ENCODE results near the gene ACTN1. TPM values are rescaled to one million over a fixed set of nuclear protein-coding genes. Genes with fewer than 3 reads are reported as not detected.
"Not testable (repeated sequence)": the region's sequence is repeated elsewhere in the genome, so short reads cannot be mapped to it uniquely, and the experiment has no call there.

ACTN1 gene
- polyA plus RNA-seq, 1 experiment, result 1,184 TPM

DNA sequence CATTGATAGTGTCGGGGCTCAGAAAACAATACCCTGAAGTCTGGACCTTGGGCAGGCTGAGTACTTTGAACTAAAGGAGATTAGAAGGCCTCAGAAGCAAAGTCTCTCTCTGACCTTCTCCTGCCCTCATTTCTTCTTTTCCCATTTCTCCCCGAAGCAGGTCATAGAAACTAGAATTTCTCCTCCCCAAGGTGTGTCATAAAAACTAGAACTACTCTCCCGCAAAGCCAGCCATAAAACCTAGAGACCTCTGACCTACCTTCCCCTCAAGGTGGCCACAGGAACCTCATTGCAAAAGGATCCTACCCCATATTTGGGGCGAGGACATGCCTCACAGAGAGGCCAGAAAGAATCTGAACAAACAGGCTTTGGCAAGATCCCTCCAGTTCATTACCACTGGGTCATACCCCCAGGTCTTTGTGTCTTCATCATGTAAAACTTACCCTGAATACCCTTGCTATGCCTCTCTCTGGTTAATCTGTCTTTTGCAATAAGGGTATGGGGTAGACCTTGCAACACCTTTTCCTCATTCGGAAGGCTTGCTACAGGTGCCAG is 121.5 kb downstream of the ACTN1 start:
- Histone ChIP-seq H3K36me3 (ENCODE audit: control insufficient read depth, insufficient read depth, low read length) (0 out of 2 replicates have a peak, but pooled peaks cover 1% of the 10 kb centered on the region), H3K4me3 (ENCODE audit: low read depth, low read length) (no peak overlapping the region), H3K27me3 (ENCODE audit: control insufficient read depth, insufficient read depth, low read length) (no peaks in the 10 kb centered on the region)
- ChIA-PET POLR2A (no interaction called here), CTCF (no interaction called here)
- no peak for DNase-seq (ENCODE audit: low read depth)
- TF ChIP-seq, protein P1, sequence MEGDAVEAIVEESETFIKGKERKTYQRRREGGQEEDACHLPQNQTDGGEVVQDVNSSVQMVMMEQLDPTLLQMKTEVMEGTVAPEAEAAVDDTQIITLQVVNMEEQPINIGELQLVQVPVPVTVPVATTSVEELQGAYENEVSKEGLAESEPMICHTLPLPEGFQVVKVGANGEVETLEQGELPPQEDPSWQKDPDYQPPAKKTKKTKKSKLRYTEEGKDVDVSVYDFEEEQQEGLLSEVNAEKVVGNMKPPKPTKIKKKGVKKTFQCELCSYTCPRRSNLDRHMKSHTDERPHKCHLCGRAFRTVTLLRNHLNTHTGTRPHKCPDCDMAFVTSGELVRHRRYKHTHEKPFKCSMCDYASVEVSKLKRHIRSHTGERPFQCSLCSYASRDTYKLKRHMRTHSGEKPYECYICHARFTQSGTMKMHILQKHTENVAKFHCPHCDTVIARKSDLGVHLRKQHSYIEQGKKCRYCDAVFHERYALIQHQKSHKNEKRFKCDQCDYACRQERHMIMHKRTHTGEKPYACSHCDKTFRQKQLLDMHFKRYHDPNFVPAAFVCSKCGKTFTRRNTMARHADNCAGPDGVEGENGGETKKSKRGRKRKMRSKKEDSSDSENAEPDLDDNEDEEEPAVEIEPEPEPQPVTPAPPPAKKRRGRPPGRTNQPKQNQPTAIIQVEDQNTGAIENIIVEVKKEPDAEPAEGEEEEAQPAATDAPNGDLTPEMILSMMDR (IDR thresholded peaks at IDR 0.05; ENCODE audit: insufficient read depth, low read depth, low read length), result no peak

DNA sequence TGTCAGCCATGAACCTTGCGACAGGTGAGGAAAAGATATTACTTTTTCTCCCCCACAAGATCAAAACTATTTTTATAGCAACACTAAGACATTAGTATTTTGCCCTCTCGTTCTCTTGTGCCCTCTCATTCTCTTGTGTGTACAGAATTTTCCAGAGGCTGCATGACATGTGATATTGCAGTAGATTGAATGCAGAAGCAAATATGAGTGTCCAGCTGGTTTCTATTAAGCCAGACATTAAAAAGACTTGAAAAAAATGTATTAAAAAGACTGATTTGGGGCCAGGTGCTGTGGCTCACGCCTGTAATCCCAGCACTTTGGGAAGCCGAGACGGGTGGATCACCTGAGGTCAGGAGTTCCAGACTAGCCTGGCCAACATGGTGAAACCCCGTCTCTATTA is 122.5 kb downstream of the ACTN1 start:
- DNase-seq (ENCODE audit: low read depth), result peak; percentile 34
- ChIA-PET POLR2A (no interaction called here), CTCF (no interaction called here)
- TF ChIP-seq, protein P1 (IDR thresholded peaks at IDR 0.05; ENCODE audit: insufficient read depth, low read depth, low read length), result no peak
- Histone ChIP-seq H3K36me3 (ENCODE audit: control insufficient read depth, insufficient read depth, low read length) (0 out of 2 replicates have a peak, but pooled peaks cover 1% of the 10 kb centered on the region), H3K4me3 (ENCODE audit: low read depth, low read length) (no peak overlapping the region), H3K27me3 (ENCODE audit: control insufficient read depth, insufficient read depth, low read length) (no peaks in the 10 kb centered on the region)

DNA sequence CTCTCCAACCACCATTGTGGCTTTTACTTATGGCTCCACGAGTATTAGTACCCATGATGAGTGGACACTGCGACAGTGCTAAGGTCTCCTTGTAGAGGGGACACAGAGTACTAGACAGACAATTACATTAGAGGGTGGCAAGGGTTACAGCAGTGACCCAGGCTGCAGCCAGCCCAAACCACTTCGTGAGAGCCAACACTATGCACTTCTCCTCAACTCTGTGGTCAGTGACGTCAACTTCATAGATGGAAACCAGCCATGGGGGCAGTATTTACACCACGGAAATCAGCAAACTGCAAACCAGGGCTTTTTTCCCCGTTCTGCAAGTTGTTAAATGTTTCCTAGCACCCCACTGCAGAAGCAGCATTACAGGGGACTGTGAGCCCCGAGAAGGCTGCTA is 124.7 kb downstream of the ACTN1 start:
- Histone ChIP-seq H3K27me3 (ENCODE audit: control insufficient read depth, insufficient read depth, low read length) (no peaks in the 10 kb centered on the region), H3K4me3 (ENCODE audit: low read depth, low read length) (no peak overlapping the region), H3K36me3 (ENCODE audit: control insufficient read depth, insufficient read depth, low read length) (no peaks in the 10 kb centered on the region)
- TF ChIP-seq, protein P1 (IDR thresholded peaks at IDR 0.05; ENCODE audit: insufficient read depth, low read depth, low read length), result no peak
- ChIA-PET POLR2A (no interaction called here), CTCF (interaction anchor here (1.3 to 1.8 kb wide), 2 partner anchors 9 to 11 kb away, joined by 6 to 10 read pairs; no protein-coding TSS in a partner anchor)
- no peak for DNase-seq (ENCODE audit: low read depth)

DNA sequence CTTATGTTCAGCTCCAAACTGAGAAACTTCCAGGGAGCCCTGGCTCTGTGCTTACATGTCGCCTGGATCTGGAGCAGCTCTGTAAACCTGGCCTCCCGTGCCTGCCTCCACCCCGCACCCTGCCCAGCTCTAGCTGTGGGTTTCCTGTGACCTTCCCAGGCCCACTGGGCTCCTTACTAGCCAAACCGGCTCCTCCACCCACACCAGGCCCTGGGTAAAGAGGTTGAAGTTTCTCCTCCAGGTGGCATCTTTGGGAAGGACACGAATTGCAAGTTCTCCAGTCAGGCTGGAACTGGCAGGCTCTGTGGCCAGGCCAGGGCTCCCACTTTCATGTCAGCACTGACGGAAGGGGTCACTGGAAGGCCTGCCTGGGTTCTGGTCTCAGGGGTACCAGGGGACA is 125.4 kb downstream of the ACTN1 start:
- DNase-seq (ENCODE audit: low read depth), result no peak
- POLR2A ChIA-PET, result no interaction called here

DNA sequence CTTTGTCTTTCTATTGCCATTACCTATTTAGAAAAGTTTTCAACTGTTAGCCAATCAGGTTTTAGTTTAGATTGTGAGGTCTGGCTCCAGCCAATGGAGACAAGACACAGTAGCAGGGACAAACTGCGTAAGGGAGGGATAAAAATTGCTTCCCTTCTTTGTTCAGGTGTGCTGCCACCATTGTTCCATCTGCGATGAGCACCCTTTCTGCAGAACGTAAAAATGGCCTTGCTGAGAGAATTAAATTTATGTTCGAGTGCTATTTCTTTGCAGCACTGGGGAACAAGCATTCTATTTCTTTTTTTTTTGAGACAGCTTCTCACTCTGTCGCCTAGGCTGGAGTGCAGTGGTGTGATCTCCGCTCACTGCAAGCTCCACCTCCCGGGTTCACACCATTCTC is 126.6 kb downstream of the ACTN1 start:
- H3K27me3 ChIP-seq (ENCODE audit: control insufficient read depth, insufficient read depth, low read length); POLR2A ChIA-PET; DNase-seq (ENCODE audit: low read depth); CTCF ChIA-PET; H3K36me3 ChIP-seq (ENCODE audit: control insufficient read depth, insufficient read depth, low read length); H3K4me3 ChIP-seq (ENCODE audit: low read depth, low read length): not testable (repeated sequence)

More for the DNA sequence above, 125.4 kb downstream of the ACTN1 start:
- CTCF ChIA-PET, result interaction anchor here (1.3 to 1.8 kb wide), 2 partner anchors 9 to 10 kb away, joined by 6 to 10 read pairs; no protein-coding TSS in a partner anchor
- no peaks in the 10 kb centered on the region for H3K36me3 ChIP-seq (ENCODE audit: control insufficient read depth, insufficient read depth, low read length)
- TF ChIP-seq, protein P1 (IDR thresholded peaks at IDR 0.05; ENCODE audit: insufficient read depth, low read depth, low read length), result no peak
- H3K4me3 ChIP-seq (ENCODE audit: low read depth, low read length), result no peak overlapping the region
- no peaks in the 10 kb centered on the region for H3K27me3 ChIP-seq (ENCODE audit: control insufficient read depth, insufficient read depth, low read length)

DNA sequence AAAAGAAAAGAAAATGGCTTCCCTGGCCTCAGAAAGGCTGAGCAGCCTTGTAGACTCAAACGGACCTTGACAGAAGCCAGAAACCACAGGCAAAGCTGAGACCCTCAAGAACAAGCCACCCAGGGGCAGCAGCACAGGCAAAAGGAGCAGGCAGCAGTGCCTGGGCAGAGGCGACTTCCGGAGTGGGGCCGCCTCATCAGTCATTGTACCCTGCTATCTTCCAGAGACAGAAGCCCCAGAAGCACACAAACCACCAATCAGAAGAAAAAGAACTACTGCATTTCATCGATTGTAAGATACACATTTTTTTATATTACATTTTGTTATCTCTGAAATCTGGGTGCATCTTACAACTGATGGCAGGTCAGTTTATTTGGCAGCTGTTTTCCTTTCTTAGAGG is 128.0 kb downstream of the ACTN1 start:
- Histone ChIP-seq H3K4me3 (ENCODE audit: low read depth, low read length) (no peak overlapping the region), H3K36me3 (ENCODE audit: control insufficient read depth, insufficient read depth, low read length) (no peaks in the 10 kb centered on the region), H3K27me3 (ENCODE audit: control insufficient read depth, insufficient read depth, low read length) (no peaks in the 10 kb centered on the region)
- ChIA-PET CTCF (interaction anchor here (1.1 kb wide), 1 partner anchor 917 kb away, joined by 3 read pairs; no protein-coding TSS in a partner anchor), POLR2A (no interaction called here)
- DNase-seq (ENCODE audit: low read depth), result no peak
- TF ChIP-seq, protein P1 (IDR thresholded peaks at IDR 0.05; ENCODE audit: insufficient read depth, low read depth, low read length), result no peak

Measured in BJ (cell line).